OCI-LY7 (cell line): ENCODE results near the gene TTLL1. TPM values are rescaled to one million over a fixed set of nuclear protein-coding genes. Genes with fewer than 3 reads are reported as not detected.

Experiments used
- BruUV-seq: library from RNA; stranded (reverse); fragments of 400-500 nt; replicated peaks from 2 replicates; lab custom pipeline; 2021; lab: Mats Ljungman, UMichigan
- CTCF ChIA-PET: fragments of 300-600 bp; sonication (Branson Sonifier 250); formaldehyde crosslinking; loops from one replicate; lab custom pipeline; 2022; ENCODE audit warnings: antibody characterized with exemption; ENCODE audit not compliant: unreplicated experiment; lab: Charles Lee
- POLR2A ChIA-PET: fragments of 300-600 bp; sonication (Branson Sonifier 250); formaldehyde crosslinking; loops from one replicate; lab custom pipeline; 2022; ENCODE audit warnings: antibody characterized with exemption; lab: Charles Lee
- DNase-seq: peaks from one replicate; pipeline ENCODE4 v3.0.0-alpha.2; 2015; ENCODE audit warnings: low spot score
- H2AFZ ChIP-seq: fragments of 200-600 bp; sonication (generic), shearing (Covaris generic); 2 replicates; pipeline ENCODE4 v1.6.1; 2014; ENCODE audit warnings: mild to moderate bottlenecking, antibody characterized with exemption, low read length, moderate library complexity
- H3K27ac ChIP-seq: fragments of 200-600 bp; sonication (generic); 2 replicates; pipeline ENCODE4 v1.5.1; 2014; ENCODE audit warnings: mixed run types, low read depth, mild to moderate bottlenecking, moderate library complexity, low read length, inconsistent platforms; ENCODE audit not compliant: poor library complexity, severe bottlenecking
- H3K36me3 ChIP-seq: fragments of 200-600 bp; sonication (generic); 2 replicates; pipeline ENCODE4 v1.6.1; 2014; ENCODE audit warnings: mild to moderate bottlenecking, antibody characterized with exemption, low read length, moderate library complexity, mixed read lengths; ENCODE audit not compliant: insufficient read depth
- H3K4me1 ChIP-seq: fragments of 200-600 bp; sonication (generic); 2 replicates; pipeline ENCODE4 v1.5.1; 2014; ENCODE audit warnings: mild to moderate bottlenecking, low read length; ENCODE audit not compliant: insufficient read depth, poor library complexity, severe bottlenecking
- H3K4me2 ChIP-seq: fragments of 200-600 bp; sonication (generic); 2 replicates; pipeline ENCODE4 v1.6.1; 2014; ENCODE audit warnings: mild to moderate bottlenecking, low read length
- H3K4me3 ChIP-seq: fragments of 200-600 bp; sonication (generic); 2 replicates; pipeline ENCODE4 v1.5.1; 2014; ENCODE audit warnings: mild to moderate bottlenecking, low read depth, low read length; ENCODE audit not compliant: poor library complexity, severe bottlenecking
- H3K79me2 ChIP-seq: fragments of 200-600 bp; sonication (generic); 2 replicates; pipeline ENCODE4 v1.6.1; 2016; ENCODE audit warnings: low read depth, mild to moderate bottlenecking, low read length, moderate library complexity, mixed read lengths; ENCODE audit not compliant: insufficient read depth
- H3K9me2 ChIP-seq: fragments of 200-600 bp; sonication (generic); 2 replicates; pipeline ENCODE4 v1.6.1; 2016; ENCODE audit warnings: mild to moderate bottlenecking, low read length, mixed read lengths; ENCODE audit not compliant: insufficient read depth
- H3K9me3 ChIP-seq: fragments of 200-600 bp; sonication (generic); 2 replicates; pipeline ENCODE4 v1.6.1; 2014; ENCODE audit warnings: mild to moderate bottlenecking, mixed run types, low read length, mixed read lengths
- H4K20me1 ChIP-seq: fragments of 200-600 bp; sonication (generic); 2 replicates; pipeline ENCODE4 v1.6.1; 2014; ENCODE audit warnings: mild to moderate bottlenecking, antibody characterized with exemption, low read length, moderate library complexity, mixed read lengths; ENCODE audit not compliant: insufficient read depth
- EZH2phosphoT487 ChIP-seq: fragments of 200-600 bp; sonication (generic); IDR thresholded peaks from 2 replicates; pipeline ENCODE4 v1.6.1; 2018; ENCODE audit warnings: low read depth, borderline replicate concordance, mild to moderate bottlenecking, mixed run types, antibody characterized with exemption, low read length, moderate library complexity, mixed read lengths
- intact Hi-C: fragments of 100-400 bp; cut with micrococcal nuclease; formaldehyde crosslinking; loops from one replicate; pipeline ENCODE4 v1.10.0; 2022; ENCODE audit not compliant: unreplicated experiment
- total RNA-seq, 2 experiments: library from RNA; depleted of rRNA in 1 of 2; stranded (reverse); fragments of >200 nt in 1 of 2; shearing (Covaris generic) in 1 of 2; gene quantifications; 2 replicates each; pipeline ENCODE4 v1.2.3, GENCODE V29; 2014 to 2022
- TF ChIP-seq, protein P1 (sequence below): fragments of 200-600 bp; sonication (generic); conservative IDR thresholded peaks from 2 replicates; pipeline ENCODE4 v1.5.1; 2014; ENCODE audit warnings: mild to moderate bottlenecking, antibody characterized with exemption, low read length, moderate library complexity, mixed read lengths

The TTLL1 gene
- total RNA-seq, 2 experiments from 2014 or later, result 5.8 to 7.1 TPM

DNA sequence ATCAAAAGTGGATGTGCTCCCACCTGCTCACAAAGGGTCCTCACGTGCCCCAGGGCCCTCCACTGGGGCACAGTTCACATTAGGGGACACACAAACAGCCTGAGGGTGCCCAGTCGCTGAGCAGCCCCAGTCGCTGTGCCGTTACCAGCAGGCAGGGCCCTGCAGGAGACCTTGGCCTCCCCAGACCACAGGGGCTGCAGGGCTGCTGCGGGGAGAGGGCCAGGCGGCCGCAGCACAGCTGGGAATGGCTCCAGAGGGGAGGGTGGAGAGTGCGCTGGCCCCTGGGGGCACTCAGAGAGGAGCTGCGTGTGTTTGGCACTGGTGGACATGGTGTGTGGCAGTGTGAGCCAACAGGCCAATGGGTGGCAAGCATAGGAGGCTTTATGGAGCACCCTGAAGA is 53.9 kb downstream of the TTLL1 start:
- H3K4me1 ChIP-seq, result no peaks in the 10 kb centered on the region
- no peak overlapping the region for H3K27ac ChIP-seq
- intact Hi-C loops, result loop anchor here (2.0 kb wide), 1 partner anchor 168 kb away; no protein-coding TSS in a partner anchor
- H4K20me1 ChIP-seq, result no peaks in the 10 kb centered on the region
- no peaks in the 10 kb centered on the region for H3K36me3 ChIP-seq
- no peak overlapping the region for H2AFZ ChIP-seq
- H3K4me2 ChIP-seq, result no peak overlapping the region
- H3K79me2 ChIP-seq, result no peaks in the 10 kb centered on the region
- no peaks in the 10 kb centered on the region for H3K9me3 ChIP-seq
- ChIA-PET POLR2A (interaction anchor here (0.5 kb wide), 1 partner anchor 114 kb away, joined by 6 read pairs; no protein-coding TSS in a partner anchor), CTCF (no interaction called here)
- H3K4me3 ChIP-seq, result no peak overlapping the region
- no peak for DNase-seq
- TF ChIP-seq, protein P1, sequence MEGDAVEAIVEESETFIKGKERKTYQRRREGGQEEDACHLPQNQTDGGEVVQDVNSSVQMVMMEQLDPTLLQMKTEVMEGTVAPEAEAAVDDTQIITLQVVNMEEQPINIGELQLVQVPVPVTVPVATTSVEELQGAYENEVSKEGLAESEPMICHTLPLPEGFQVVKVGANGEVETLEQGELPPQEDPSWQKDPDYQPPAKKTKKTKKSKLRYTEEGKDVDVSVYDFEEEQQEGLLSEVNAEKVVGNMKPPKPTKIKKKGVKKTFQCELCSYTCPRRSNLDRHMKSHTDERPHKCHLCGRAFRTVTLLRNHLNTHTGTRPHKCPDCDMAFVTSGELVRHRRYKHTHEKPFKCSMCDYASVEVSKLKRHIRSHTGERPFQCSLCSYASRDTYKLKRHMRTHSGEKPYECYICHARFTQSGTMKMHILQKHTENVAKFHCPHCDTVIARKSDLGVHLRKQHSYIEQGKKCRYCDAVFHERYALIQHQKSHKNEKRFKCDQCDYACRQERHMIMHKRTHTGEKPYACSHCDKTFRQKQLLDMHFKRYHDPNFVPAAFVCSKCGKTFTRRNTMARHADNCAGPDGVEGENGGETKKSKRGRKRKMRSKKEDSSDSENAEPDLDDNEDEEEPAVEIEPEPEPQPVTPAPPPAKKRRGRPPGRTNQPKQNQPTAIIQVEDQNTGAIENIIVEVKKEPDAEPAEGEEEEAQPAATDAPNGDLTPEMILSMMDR, result no peak
- no peak for TF ChIP-seq EZH2phosphoT487
- BruUV-seq, result no TSS peak
- H3K9me2 ChIP-seq, result no peaks in the 10 kb centered on the region

DNA sequence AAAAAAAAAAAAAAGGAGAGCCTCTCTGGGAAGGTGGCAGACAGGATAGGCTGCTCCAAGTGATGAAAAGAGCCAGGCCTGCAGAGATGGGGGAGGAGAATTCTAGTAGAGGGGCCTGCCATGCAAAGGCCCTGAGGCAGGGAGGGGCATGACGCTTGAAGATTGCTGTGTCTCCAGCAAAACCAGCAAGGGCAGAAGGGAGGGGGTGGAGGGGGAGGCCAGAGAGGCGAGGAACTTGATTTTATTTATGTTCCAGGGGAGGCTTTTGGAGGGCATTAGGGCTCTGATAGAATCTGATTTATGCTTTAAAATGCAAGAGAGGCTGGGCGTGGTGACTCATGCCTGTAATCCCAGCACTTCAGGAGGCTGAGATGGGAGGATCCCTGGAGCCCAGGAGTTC is 57.6 kb downstream of the TTLL1 start:
- BruUV-seq, result no TSS peak
- intact Hi-C loops, result loop anchor here (5.0 kb wide), 1 partner anchor 249 kb away; no protein-coding TSS in a partner anchor

DNA sequence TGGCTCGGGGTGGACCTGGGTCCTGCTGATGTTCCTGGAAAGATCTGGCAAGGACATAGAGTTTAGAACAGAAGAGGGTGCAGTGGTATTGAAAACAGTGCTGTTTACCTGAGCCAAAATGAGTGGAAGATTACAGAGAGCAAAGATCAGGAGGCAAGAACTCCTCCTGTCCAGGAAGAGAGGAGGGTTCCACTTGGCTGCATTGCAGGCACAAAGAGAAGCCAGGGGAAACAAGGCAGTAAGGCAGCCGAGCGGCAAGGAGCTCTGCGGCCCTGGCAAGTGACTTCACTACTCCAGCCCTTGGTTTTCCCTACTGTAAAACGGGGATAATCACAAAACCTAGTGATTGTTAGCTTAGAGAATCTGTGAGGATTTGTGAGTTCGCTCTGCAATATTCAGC is 70.6 kb downstream of the TTLL1 start:
- POLR2A ChIA-PET, result no interaction called here
- no TSS peak for BruUV-seq

More for the DNA sequence above, 57.6 kb downstream of the TTLL1 start:
- ChIA-PET CTCF (no interaction called here), POLR2A (no interaction called here)
- Histone ChIP-seq H3K79me2 (no peaks in the 10 kb centered on the region), H4K20me1 (no peaks in the 10 kb centered on the region), H3K9me3 (no peaks in the 10 kb centered on the region), H3K36me3 (no peaks in the 10 kb centered on the region), H3K27ac (no peak overlapping the region), H3K4me2 (no peak overlapping the region), H3K4me3 (no peak overlapping the region), H3K9me2 (no peaks in the 10 kb centered on the region), H2AFZ (no peak overlapping the region), H3K4me1 (no peaks in the 10 kb centered on the region)
- DNase-seq, result no peak
- TF ChIP-seq, protein P1, result no peak
- no peak for TF ChIP-seq EZH2phosphoT487

More for the DNA sequence above, 70.6 kb downstream of the TTLL1 start:
- Histone ChIP-seq H3K9me2 (no peaks in the 10 kb centered on the region), H3K36me3 (no peaks in the 10 kb centered on the region), H2AFZ (no peak overlapping the region), H3K4me1 (peaks cover 9% of the 10 kb centered on the region), H4K20me1 (no peaks in the 10 kb centered on the region), H3K79me2 (peaks cover 9% of the 10 kb centered on the region; the same call in 1 of the 2 replicates), H3K27ac (no peak overlapping the region), H3K4me3 (no peak overlapping the region), H3K4me2 (no peak overlapping the region), H3K9me3 (no peaks in the 10 kb centered on the region)
- CTCF ChIA-PET, result no interaction called here
- DNase-seq, result no peak
- intact Hi-C loops, result no loop called here
- no peak for TF ChIP-seq EZH2phosphoT487
- TF ChIP-seq, protein P1, result no peak
